GM10248 (cell line): ENCODE results near the gene CSNK1A1L.

Experiments
- CTCF ChIA-PET: fragments of 300-600 bp; sonication (Branson Sonifier 250); formaldehyde crosslinking; extraction: SDS; loops from one replicate; lab custom pipeline; 2021; ENCODE audit warnings: antibody characterized with exemption; lab: Yijun Ruan, JAX
- POLR2A ChIA-PET: fragments of 350-650 bp; sonication (Branson Sonifier 250); formaldehyde crosslinking; extraction: SDS; loops from one replicate; lab custom pipeline; 2020; ENCODE audit warnings: antibody characterized with exemption; lab: Yijun Ruan, JAX
- DNase-seq: peaks from one replicate; pipeline ENCODE4 v3.0.0; 2012; ENCODE audit errors: extremely low spot score
- CTCF ChIP-seq: IDR thresholded peaks from 2 replicates; pipeline ENCODE4 v1.5.1; 2012; ENCODE audit warnings: mild to moderate bottlenecking, low read depth; ENCODE audit errors: extremely low read depth, missing control alignments, control extremely low read depth

The CSNK1A1L gene

GRCh38 chr13:37106642-37107041 lies 1.2 kb upstream of the CSNK1A1L start:
- no peak for DNase-seq
- TF ChIP-seq CTCF = no peak
- CTCF ChIA-PET = no interaction called here
- POLR2A ChIA-PET = no interaction called here

- ChIA-PET POLR2A (no interaction called here), CTCF (no interaction called here)
- no peak for TF ChIP-seq CTCF
- DNase-seq = no peak
Observed at GRCh38 chr13:37102896-37103295, 2.6 kb downstream of the CSNK1A1L start.

- ChIA-PET POLR2A (no interaction called here), CTCF (no interaction called here)
- no peak for TF ChIP-seq CTCF
- no peak for DNase-seq
Observed at GRCh38 chr13:37101201-37101600, 4.3 kb downstream of the CSNK1A1L start.

- no peak for DNase-seq
- TF ChIP-seq CTCF = no peak
- POLR2A ChIA-PET = no interaction called here
- CTCF ChIA-PET = no interaction called here
Observed at GRCh38 chr13:37100731-37101130, 4.7 kb downstream of the CSNK1A1L start.

GRCh38 chr13:37097076-37097475 lies 8.4 kb downstream of the CSNK1A1L start:
- CTCF ChIA-PET = no interaction called here

GRCh38 chr13:37094840-37095239 lies 10.6 kb downstream of the CSNK1A1L start:
- CTCF ChIA-PET = no interaction called here
- TF ChIP-seq CTCF = no peak
- POLR2A ChIA-PET = no interaction called here
- DNase-seq = no peak

More at GRCh38 chr13:37097076-37097475, 8.4 kb downstream of the CSNK1A1L start:
- POLR2A ChIA-PET = no interaction called here
- TF ChIP-seq CTCF = no peak
- no peak for DNase-seq

- DNase-seq = no peak
- TF ChIP-seq CTCF = no peak
- ChIA-PET POLR2A (no interaction called here), CTCF (no interaction called here)
Observed at GRCh38 chr13:37094099-37094498, 11.4 kb downstream of the CSNK1A1L start.
